GM19025 (cell line): ENCODE results near the gene BUD23.
A peak's percentile ranks its signal among the peaks of the same experiment; 100 is the strongest.
"Not testable (repeated sequence)": the region's sequence is repeated elsewhere in the genome, so short reads cannot be mapped to it uniquely, and the experiment has no call there.

ENCODE experiments used
- ATAC-seq: cut with Tn5 transposase; IDR thresholded peaks from one replicate; pipeline ENCODE4 v1.9.1; 2021; ENCODE audit warnings: mild to moderate bottlenecking, low read depth, moderate library complexity; ENCODE audit not compliant: unreplicated experiment

The BUD23 gene

DNA sequence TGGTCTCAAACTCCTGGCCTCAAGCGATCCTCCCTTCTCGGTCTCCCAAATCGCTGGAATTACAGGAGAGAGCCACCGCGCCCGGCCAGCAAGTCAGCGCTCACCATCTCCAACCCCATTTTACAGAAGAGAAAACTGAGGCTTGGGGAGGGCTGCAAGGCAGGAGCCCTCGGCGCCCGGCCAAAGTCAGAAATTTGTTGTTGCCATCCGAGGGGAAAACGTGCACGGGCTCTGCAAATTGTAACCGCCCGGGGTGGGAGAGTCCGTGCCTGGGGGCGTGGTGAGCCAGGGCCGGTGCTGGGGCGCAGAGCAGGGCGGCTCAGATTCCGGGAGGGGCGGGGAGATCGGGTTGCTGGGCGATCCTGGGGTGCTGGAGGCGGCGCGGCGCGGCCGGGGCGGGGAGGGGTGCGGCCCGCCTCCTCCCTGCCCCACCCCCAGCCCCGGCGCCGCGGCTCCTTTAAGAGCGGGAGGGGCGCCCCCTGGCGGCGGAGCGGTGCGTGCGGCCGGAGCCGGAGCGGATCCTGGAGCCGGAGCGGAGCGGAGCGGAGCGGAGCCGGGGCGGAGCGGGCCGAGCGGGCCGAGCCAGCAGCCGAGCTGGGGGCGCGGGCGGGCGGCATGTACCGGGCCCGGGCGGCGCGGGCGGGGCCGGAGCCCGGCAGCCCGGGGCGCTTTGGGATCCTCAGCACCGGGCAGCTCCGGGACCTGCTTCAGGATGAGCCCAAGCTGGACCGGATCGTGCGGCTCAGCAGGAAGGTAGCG is 15.9 kb upstream of the BUD23 start, which contains the start of gene VPS37D:
Gene VPS37D (plus strand): TSS at position 488 of the 759 bp plus-strand sequence. CDS start 128 bp downstream, at position 616.
- peak; percentile 97 for ATAC-seq

DNA sequence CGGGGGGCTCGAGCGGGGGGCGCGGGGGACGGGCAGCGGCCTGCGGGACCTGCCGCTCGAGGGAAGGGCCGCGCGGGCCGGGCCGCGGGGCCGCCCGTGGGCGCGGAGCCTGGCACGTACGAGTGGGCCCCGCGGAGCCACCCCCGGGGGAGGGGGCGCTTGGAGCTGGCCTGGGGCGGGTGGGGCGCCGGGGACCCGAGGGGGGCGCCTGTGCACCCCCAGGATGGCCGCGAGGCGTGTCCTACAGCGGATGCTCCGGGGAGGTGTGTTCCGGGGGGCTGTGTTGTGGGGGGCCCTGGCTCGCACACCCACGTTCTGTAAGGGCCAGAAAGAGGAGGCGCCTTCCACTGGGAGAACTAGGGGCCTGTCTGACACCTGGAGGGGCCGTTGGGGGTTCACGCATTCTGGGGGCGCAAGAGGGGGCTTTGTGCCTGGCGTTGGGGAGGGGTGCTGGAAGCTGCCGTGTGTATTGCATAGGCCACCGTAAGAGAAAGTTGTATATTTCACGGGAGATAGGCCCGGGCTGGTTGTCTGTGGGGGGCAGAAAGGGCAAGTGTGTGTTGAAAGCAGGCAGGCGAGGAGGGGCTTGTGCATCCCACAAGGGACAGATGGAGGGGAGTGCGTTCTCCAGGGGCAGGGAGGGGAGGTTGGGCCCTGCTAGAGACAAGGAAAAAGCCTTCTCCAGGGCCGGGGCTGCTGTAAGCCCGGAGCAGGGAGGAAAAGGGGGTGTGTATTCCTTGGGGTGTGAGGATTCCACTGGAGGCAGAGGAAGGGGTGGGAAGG is 15.1 kb upstream of the BUD23 start:
- ATAC-seq: no peak

DNA sequence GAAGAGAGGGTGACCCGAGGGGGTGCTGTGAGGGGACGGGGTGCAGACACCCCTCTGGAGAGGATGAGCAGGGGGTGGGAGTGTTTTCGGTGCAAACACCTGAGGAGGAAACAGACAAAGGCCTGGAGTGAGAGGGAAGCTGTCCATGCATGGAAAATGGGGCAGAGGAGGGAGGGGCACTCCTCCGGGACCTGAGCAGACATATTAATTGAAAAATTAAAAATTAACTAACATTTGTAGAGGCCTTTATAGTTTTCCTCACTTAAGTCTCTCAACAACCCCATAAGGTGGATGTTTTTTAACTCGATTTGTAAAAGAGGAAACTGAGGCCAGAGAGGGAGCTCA is 14.5 kb upstream of the BUD23 start:
- no peak for ATAC-seq

DNA sequence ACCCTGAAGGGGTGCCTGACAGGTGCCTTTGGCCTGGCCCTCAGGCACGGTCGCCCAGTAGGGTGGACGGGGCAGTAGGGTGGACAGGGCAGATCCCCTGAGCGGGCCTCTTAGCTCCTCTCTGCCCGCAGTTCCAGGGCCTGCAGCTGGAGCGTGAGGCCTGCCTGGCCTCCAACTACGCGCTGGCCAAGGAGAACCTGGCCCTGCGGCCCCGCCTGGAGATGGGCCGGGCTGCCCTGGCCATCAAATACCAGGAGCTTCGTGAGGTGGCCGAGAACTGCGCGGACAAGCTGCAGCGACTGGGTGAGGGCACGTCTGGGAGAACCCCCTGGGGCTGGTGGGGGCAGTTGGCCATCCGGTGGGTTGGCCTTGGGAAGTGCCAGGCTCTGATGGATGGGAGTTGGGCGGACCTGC is 14.1 kb upstream of the BUD23 start:
- ATAC-seq: no peak

DNA sequence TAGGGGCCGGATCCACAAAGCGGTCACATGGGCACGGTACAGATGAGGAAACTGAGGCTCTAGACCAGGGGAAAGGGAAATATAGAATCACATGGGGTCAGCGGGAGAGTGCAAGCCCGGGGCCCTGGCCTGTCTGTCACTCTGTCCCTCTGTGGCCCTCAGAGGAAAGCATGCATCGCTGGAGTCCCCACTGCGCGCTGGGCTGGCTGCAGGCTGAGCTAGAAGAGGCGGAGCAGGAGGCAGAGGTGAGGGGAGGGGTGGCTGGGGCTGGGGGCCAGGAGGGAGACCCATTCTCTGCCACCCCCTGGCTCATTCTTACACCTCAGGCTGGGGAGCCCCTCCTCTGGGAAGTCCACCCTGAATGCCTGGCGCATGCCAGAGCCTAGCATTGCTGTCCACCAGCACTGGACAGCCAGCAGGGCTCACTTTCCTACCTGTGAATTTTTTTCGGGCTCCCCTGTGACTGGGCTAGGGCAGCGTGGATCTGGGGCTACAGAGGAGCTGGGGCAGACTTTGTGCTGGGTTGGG is 13.5 kb upstream of the BUD23 start:
- no peak for ATAC-seq

DNA sequence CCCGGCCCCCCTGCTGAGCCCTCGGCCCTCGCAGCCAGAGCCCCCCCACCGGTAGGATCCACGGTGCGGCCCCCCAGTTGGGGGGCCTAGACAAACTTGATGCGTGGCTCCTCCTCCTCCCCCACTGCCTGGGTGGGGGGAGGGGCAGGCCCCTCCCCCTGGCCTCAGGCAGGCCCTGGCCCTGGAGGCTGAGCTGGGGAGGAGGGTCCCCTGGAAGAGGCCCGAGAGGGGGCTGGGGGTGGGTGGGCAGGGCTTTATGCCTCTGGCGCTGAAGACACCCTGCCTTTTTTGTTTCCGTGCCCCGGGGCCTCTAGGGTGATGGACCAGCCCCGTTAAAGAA is 12.1 kb upstream of the BUD23 start:
- no peak for ATAC-seq

DNA sequence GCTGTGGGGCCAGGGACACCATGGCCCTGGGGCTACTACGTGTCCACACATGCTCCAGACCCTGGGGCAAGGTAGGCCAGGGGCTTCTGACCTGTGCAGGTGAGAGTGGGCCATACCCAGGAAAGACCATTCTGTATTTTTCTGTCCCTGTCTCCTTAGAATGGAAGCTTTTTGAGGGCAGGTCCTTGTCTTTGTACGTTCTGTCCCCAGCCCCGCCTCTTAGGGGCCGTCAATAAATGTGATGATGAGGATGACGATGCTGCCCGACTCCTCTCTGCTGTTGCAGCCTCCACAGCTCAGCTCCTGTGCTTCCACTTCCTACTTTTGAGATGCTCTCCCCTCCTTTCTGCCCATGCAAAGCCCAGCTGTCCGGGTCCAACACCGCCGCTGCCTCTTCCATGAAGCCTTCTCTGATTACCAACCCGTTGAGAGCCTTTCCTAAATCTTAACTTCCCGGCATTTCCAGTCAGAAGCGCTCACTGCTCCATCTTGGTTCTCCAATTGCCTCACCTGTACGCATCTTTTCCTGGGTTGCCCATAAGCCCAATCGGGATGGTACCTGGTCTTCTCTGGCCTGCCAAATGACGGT is 11.4 kb upstream of the BUD23 start:
- ATAC-seq: no peak

DNA sequence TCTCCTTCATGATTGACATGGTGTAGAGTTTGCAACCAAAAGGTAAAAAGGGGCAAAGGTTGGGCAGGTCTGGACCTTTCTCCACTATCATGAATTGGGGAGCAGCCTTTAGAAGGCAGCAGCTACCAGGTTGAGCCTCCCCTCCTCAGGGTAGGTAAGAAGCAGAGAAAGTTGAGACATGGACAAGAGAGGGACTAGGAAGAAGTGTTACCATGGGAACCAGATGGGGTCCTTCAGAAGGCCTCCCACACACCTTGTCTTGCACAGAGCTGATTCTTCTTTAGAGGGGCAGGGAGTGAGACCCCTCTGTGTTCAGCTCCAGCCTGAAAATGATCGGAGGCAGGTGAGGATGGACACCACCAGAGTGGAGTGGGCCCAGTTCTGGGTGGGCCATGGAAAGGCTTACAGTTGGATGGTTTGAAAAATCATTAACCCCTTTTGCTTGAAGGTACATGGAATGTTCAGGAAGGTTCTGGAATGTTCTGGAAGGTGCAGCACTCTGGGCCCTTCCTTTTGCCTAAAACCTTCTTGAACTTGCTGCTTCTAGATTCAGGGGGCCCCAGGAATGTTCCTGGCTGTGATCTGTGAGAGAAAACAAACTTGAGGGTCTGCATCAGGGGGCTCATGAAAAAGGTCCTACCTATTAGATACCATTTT is 8.8 kb upstream of the BUD23 start:
- no peak for ATAC-seq

DNA sequence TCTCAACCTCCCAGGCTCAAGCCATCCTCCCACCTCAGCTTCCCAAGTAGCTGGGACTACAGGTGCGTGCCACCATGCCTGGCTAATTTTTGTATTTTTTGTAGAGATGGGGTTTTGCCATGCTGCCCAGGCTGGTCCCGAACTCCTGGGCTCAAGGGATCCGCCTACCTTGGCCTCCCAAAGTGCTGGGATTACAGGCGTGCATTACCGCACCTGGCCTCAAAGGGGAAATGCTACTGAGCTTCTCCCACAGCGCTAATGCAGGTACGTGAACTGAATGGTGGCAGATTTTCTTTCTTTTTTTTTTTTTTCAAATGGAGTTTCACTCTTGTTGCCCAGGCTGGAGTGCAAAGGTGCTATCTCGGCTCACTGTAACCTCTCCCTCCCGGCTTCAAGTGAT is 7.3 kb upstream of the BUD23 start:
- ATAC-seq: not testable (repeated sequence)

DNA sequence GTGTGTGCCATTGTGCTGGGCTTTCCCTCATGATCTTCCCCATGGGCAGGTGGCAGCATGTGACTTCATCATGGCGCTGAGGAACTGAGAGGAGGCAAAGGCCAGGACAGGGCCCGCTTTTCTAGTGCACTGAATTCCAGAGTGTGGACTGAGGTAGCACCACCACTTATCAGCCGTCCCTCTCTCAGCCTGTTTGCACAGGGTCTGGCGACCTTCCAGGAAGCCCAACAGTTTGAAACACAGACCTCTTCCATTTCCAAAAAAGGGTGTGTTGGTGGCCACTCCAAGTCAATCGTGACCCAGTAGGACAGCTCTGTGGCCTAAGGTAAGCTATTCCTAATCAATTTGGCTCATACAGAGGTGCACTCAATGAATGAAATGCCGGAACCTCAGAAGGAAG is 4.5 kb upstream of the BUD23 start:
- no peak for ATAC-seq

DNA sequence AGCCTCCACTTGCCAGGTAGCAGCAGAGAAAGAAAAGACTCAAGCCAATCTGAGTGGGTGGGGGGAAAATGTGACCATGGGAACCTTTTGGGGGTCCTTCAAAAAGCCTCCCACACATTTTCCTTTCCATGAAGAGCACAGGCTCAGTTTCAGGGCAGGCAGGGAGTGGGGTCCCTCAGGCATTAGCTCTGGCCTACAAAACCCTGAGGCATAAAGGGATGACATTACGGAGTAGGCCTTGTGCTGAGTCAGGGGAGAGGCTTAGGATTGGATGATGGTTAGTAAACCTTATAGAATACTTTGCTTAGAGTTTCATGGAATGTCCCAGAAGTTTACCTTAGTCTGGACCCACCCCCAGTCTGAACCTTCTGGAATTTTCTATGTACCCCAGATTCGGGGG is 3.7 kb upstream of the BUD23 start:
- ATAC-seq: no peak

DNA sequence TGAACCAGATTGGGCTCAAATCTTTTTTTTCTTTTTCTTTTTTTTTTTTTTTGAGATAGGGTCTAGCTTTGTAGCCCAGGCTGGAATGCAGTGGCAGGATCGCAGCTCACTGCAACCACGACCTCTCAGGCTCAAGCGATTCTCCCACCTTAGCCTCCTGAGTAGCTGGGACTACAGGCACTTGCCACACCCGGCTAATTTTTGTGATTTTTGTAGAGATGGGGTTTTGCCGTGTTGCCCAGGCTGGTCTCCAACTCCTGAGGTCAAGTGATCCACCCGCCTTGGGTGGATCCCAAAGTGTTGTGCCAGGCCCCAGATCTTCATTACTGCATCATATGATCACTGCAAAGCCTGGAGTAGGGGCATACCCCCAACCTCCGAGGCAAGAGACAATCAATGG is 2.9 kb upstream of the BUD23 start:
- ATAC-seq: no peak

DNA sequence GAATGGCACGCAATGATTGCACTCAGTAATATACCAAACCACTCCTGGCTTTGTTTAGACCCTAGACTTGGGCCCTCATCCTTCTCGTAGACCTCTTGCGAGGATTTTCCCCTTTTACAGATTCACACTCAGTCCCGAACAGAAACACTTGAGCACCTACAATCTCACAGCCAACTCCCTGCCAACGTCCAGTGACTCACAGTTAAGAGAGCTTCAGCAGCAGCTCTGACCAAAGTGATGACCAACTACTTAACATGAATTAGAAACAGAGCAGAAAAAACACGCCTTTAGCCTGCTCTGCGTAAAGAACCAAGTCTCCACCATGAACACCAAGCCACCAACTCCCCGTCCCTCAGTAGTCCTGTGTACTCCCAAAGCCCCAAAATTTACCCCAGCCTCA is 2.4 kb upstream of the BUD23 start:
- no peak for ATAC-seq

DNA sequence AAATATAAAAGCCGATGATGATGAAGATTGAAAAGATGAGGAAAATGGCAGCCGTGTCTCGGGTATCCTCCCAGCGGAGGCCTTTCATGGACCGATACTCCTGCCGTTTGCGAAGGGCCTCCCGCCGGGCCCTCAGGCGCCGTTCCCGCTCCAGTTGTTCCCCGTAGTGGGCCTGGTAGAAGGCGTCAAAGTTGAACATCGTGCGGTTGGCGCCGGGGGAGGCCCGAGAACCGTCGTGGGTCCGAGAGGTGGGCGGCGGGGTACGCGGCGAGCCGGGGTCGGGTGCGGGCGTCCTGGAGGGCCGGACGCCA is 697 bp upstream of the BUD23 start:
- ATAC-seq: no peak

DNA sequence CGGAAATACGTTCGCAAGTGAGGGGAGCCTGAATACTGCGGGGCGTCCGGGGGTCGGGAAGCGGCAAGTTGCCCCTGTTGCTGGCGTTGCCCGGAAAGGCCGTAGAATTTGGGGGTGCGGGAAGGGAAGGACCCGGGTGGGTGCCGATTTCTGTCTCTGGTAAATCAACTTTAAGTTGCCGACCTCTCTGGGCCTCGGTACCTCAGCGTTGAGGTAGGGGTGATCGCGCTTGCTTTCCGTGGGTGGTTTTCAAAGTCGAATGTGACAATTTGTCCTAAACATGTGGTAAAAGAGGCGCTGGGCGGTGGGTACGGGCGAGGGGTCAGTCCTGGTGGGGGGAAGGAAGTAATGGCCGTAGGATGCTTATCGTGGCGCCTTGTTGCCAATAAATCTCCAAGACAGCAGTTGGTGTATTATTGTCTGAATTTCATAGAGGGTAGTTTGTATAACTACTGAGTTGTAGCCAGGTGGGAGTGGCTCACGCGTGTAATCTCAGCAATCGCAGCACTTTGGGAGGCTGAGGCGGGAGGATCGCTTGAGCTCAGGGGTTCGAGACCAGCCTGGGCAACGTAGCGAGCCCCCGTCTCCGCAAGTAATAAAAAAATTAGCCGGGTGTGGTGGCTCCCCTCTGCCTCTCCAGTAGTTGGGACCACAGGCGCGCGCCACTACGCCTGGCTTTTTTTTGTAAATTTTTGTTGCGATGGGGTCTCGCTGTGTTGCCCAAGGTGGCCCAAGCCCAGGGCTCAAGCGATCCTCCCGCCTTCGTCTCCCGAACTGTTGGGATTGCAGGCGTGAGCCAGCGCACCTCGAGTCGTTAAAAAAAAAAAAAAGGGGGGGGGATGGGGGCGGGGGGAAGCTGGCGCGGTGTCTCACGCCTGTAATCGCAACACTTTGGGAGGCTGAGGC is 644 bp downstream of the BUD23 start:
- ATAC-seq: no peak

DNA sequence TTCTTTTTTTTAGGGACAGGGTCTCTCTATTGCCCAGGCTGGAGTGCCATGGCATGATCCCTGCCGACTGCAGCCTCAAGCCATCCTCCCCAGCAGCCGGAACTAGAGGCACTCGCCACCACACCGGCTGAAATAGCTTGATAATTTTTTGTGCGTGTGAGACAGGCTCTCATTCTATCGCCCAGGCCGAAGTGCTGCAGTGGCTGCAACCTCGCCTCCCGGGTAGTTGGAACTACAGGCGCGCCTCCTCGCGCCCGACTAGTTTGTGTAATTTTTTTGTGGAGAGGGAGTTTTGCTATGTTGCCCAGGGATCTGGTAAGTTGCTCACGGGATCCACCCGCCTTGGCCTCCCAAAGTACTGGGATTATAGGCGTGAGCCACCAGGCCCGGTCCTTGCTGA is 1.9 kb downstream of the BUD23 start:
- ATAC-seq: no peak

DNA sequence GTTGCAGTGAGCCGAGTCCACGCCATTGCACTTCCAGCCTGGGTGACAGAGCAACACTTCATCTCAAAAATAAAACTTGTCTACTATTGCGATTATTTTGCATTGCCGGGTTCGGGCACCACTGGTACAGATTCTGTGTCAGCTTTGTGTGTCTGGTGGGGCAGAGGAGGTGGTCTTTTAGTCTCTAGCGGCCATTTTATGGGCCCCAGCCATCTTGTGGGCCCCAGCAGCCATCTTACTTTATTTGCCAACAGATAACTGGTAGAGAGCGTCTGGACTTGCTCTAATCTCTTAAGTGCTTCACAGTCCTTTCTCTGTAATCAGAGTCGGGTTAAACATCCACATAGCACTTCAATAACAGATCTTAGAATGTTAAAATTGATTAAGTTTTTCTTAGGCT is 4.9 kb downstream of the BUD23 start:
- ATAC-seq: no peak

DNA sequence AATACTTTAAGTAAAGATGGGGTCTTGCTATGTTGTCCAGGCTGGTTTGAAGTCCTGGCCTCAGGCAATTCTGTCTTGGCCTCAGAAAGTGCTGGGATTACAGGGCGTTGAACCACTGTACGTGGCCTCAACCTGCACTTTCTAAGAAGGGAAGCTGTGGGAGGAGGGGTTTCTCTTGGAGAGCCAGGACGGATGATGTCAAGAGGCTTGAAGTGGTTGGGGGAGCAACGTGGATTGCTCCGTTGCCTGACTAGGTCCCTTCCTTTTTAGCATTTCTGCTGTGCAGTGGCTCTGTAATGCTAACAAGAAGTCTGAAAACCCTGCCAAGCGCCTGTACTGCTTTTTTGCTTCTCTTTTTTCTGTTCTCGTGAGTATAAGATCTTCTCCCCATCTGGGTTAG is 7.2 kb downstream of the BUD23 start:
- ATAC-seq: no peak

DNA sequence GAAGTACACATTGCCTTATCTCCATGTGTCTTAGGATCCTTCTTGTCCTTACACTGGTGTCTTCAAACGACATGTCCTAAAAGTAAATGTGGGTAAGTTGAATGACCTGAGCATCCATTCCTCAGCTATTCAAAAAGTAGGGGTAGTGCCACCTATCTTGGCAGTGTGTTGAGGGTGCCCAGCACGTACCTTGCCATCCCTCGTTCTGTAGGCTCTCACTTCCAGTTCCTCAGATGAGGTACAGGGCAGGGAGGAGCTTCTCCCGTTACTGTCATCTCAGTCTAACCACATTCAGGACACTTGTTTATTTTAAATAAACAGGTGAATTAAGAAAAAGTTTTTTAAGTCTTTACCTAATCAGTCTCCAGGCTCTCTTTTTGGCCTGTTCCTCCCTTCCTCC is 13.0 kb downstream of the BUD23 start:
- ATAC-seq: no peak

DNA sequence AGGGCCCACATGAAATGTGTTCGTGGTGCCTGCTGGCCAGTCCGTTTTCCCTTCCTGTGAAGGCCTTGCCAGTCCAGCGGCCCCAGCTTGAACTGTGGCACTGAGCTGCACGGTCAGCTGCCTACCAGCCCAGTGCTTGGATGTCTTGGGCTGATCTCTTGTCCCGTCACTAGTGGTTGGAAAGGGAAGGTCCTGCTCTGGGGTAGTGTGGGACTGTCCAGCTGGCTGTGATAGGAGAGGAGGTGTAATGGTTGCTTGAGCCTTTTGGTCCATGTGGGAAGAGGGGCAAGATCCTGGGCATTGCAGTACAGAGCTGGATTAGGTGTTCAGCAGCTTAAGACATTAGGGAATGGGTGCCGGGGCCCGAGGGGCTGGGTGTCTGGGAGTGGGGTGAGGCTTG is 15.0 kb downstream of the BUD23 start:
- no peak for ATAC-seq
